ENCODE results near the gene CPE. TPM values are rescaled to one million over a fixed set of nuclear protein-coding genes. Genes with fewer than 3 reads are reported as not detected.

CPE gene
- total and polyA plus RNA-seq, 2 donors (not counting 3 experiments of a cell fraction or from before 2014, with no cell fraction given), result 2.7 to 9.2 TPM

GRCh38 chr4:165380805-165381204 lies 2.0 kb downstream of the CPE start:
- Histone ChIP-seq H3K9me1 (replicated peaks; ENCODE audit: control insufficient read depth, extremely low read depth, insufficient read depth, low read length) (no peaks in the 10 kb centered on the region), H3K36me3 (ENCODE audit: control insufficient read depth in 2 of 2, extremely low read depth in 1 of 2, insufficient read depth in 2 of 2, low read length in 2 of 2) (no peaks in the 10 kb centered on the region), H2AFZ (ENCODE audit: low read depth, low read length) (no peak overlapping the region), H3K4me1 (ENCODE audit: control insufficient read depth, extremely low read depth, insufficient read depth, low read length) (peaks cover 4% of the 10 kb centered on the region), H3K9ac (replicated peaks; ENCODE audit: extremely low read depth, insufficient read depth, low read length) (no peak overlapping the region), H3K4me3 (replicated peaks in 1 of 3; ENCODE audit: insufficient read depth in 1 of 3, low read depth in 1 of 3, low read length in 3 of 3) (no peak overlapping the region), H3K4me2 (ENCODE audit: insufficient read depth, low read length) (no peak overlapping the region), H3K27ac (ENCODE audit: insufficient read depth, low read depth, low read length) (no peak overlapping the region), H3K9me3 (replicated peaks; ENCODE audit: control insufficient read depth, insufficient read depth, low read length) (no peaks in the 10 kb centered on the region), H3K27me3 (ENCODE audit: control insufficient read depth in 2 of 2, insufficient read depth in 2 of 2, low read length in 2 of 2) (peaks cover 0 to 2% of the 10 kb centered on the region in 2 experiments), H3K79me2 (ENCODE audit: control insufficient read depth, insufficient read depth, low read length) (no peaks in the 10 kb centered on the region), H4K20me1 (replicated peaks; ENCODE audit: control insufficient read depth, extremely low read depth, insufficient read depth, low read length) (no peaks in the 10 kb centered on the region)
- BruUV-seq (replicated peaks), result no TSS peak
- ChIA-PET CTCF (interaction anchor here (1.1 kb wide), 1 partner anchor 260 kb away, joined by 3 read pairs; no protein-coding TSS in a partner anchor), POLR2A (interaction anchor here (0.6 kb wide), 1 partner anchor 1677 kb away, joined by 3 read pairs; no protein-coding TSS in a partner anchor)
- TF ChIP-seq MYC (IDR thresholded peaks at IDR 0.05; ENCODE audit: low read depth, low read length), result no peak
- intact Hi-C loops (cut with micrococcal nuclease), result no loop called here
- FAIRE-seq, result no peak
- DNase-seq (ENCODE audit: low read depth, low spot score), result no peak
- dilution Hi-C loops (cut with MboI; ENCODE audit: extremely low pct_ligation_motif_present, low sequenced_read_pairs), result no loop called here

GRCh38 chr4:165381821-165382373 lies 3.1 kb downstream of the CPE start:
- DNase-seq (ENCODE audit: low read depth, low spot score), result no peak
- Histone ChIP-seq H4K20me1 (replicated peaks; ENCODE audit: control insufficient read depth, extremely low read depth, insufficient read depth, low read length) (no peaks in the 10 kb centered on the region), H3K9me3 (replicated peaks; ENCODE audit: control insufficient read depth, insufficient read depth, low read length) (no peaks in the 10 kb centered on the region), H3K4me2 (ENCODE audit: insufficient read depth, low read length) (no peak overlapping the region), H2AFZ (ENCODE audit: low read depth, low read length) (no peak overlapping the region), H3K27me3 (ENCODE audit: control insufficient read depth in 2 of 2, insufficient read depth in 2 of 2, low read length in 2 of 2) (peaks cover 0 to 2% of the 10 kb centered on the region in 2 experiments), H3K27ac (ENCODE audit: insufficient read depth, low read depth, low read length) (no peak overlapping the region), H3K4me1 (ENCODE audit: control insufficient read depth, extremely low read depth, insufficient read depth, low read length) (peaks cover 4% of the 10 kb centered on the region), H3K36me3 (ENCODE audit: control insufficient read depth in 2 of 2, extremely low read depth in 1 of 2, insufficient read depth in 2 of 2, low read length in 2 of 2) (no peaks in the 10 kb centered on the region), H3K9me1 (replicated peaks; ENCODE audit: control insufficient read depth, extremely low read depth, insufficient read depth, low read length) (no peaks in the 10 kb centered on the region), H3K4me3 (replicated peaks in 1 of 3; ENCODE audit: insufficient read depth in 1 of 3, low read depth in 1 of 3, low read length in 3 of 3) (no peak overlapping the region), H3K9ac (replicated peaks; ENCODE audit: extremely low read depth, insufficient read depth, low read length) (no peak overlapping the region), H3K79me2 (ENCODE audit: control insufficient read depth, insufficient read depth, low read length) (no peaks in the 10 kb centered on the region)
- CTCF ChIA-PET, result interaction anchor here (0.6 to 1.4 kb wide), 4 partner anchors 39 to 269 kb away, joined by 3 to 4 read pairs (median 4); partner anchors contain the start of gene TMEM192
- BruUV-seq (replicated peaks), result no TSS peak
- TF ChIP-seq MAX (IDR thresholded peaks at IDR 0.05; ENCODE audit: insufficient read depth, insufficient read length) (no peak), MYC (IDR thresholded peaks at IDR 0.05; ENCODE audit: low read depth, low read length) (no peak), FOS (IDR thresholded peaks at IDR 0.05; ENCODE audit: borderline replicate concordance, insufficient read depth, low read length) (no peak), POLR2A (IDR thresholded peaks at IDR 0.05; ENCODE audit: low read depth, low read length) (no peak), CTCF (IDR thresholded peaks at IDR 0.05; ENCODE audit: extremely low read depth in 1 of 2, insufficient read depth in 1 of 2, low read depth in 1 of 2, low read length in 2 of 2) (no peak), GATA2 (IDR thresholded peaks at IDR 0.05; ENCODE audit: insufficient read depth, insufficient read length, low read depth, low read length) (no peak), JUN (IDR thresholded peaks at IDR 0.05; ENCODE audit: borderline replicate concordance, insufficient read depth, insufficient read length, low read depth) (no peak), POLR2AphosphoS5 (IDR thresholded peaks at IDR 0.05; ENCODE audit: insufficient read depth, low read depth, low read length) (no peak), EZH2 (IDR thresholded peaks at IDR 0.05; ENCODE audit: borderline replicate concordance, low read depth, low read length, severe bottlenecking) (no peak)
- POLR2A ChIA-PET, result no interaction called here
- dilution Hi-C loops (cut with MboI; ENCODE audit: extremely low pct_ligation_motif_present, low sequenced_read_pairs), result no loop called here
- intact Hi-C loops (cut with micrococcal nuclease), result no loop called here
- no peak for FAIRE-seq

All from endothelial cell of umbilical vein (primary cell).